IMR-90 (cell line): ENCODE measurements around the gene GRAP. TPM values are rescaled to one million over a fixed set of nuclear protein-coding genes. Genes with fewer than 3 reads are reported as not detected.
A peak's percentile ranks its signal among the peaks of the same experiment; 100 is the strongest.

Experiments
- ATAC-seq: fragments of 200-7000 bp; cut with Tn5 transposase; 2 replicates; pipeline ENCODE4 v1.9.1; 2020; ENCODE audit warnings: low read depth, mild to moderate bottlenecking, moderate library complexity
- BruUV-seq: library from RNA; stranded (reverse); fragments of 400-500 nt; replicated peaks from 2 replicates; lab custom pipeline; 2021; lab: Mats Ljungman, UMichigan
- CTCF ChIA-PET: fragments of 300-600 bp; formaldehyde crosslinking; extraction: SDS; loops from one replicate; lab custom pipeline; 2021; ENCODE audit warnings: antibody characterized with exemption; lab: Yijun Ruan, JAX
- POLR2A ChIA-PET: fragments of 300-600 bp; sonication (Branson Sonifier 250); formaldehyde crosslinking; loops from one replicate; lab custom pipeline; 2022; ENCODE audit warnings: antibody characterized with exemption; ENCODE audit not compliant: unreplicated experiment; lab: Charles Lee
- DNase-seq: peaks from one replicate; pipeline ENCODE4 v3.0.0; 2013
- H2AFZ ChIP-seq: replicated peaks from 2 replicates; pipeline ENCODE3; 2013; ENCODE audit warnings: low read length, mild to moderate bottlenecking; ENCODE audit not compliant: poor library complexity
- H2AK5ac ChIP-seq: 2 replicates; pipeline ENCODE4 v1.6.1; 2013; ENCODE audit warnings: low read depth, low read length, inconsistent platforms
- H2AK9ac ChIP-seq: replicated peaks from 2 replicates; pipeline ENCODE3; 2013; ENCODE audit warnings: mild to moderate bottlenecking, low read depth, low read length, moderate library complexity; ENCODE audit not compliant: poor library complexity
- H2BK120ac ChIP-seq: 2 replicates; pipeline ENCODE4 v1.6.1; 2013; ENCODE audit warnings: low read depth, low read length, inconsistent platforms
- H2BK15ac ChIP-seq: 3 replicates; pipeline ENCODE4 v1.6.1; 2013; ENCODE audit warnings: low read depth, low read length, inconsistent platforms
- H2BK20ac ChIP-seq: 2 replicates; pipeline ENCODE4 v1.6.1; 2013; ENCODE audit warnings: low read depth, mild to moderate bottlenecking, inconsistent platforms, low read length, moderate library complexity
- H2BK5ac ChIP-seq: 2 replicates; pipeline ENCODE4 v1.6.1; 2013; ENCODE audit warnings: mild to moderate bottlenecking, low read depth, low read length, inconsistent platforms; ENCODE audit not compliant: poor library complexity, severe bottlenecking
- H3K14ac ChIP-seq: replicated peaks from 2 replicates; pipeline ENCODE4 v1.6.1; 2013; ENCODE audit warnings: low read depth, low read length, inconsistent platforms
- H3K18ac ChIP-seq: 2 replicates; pipeline ENCODE4 v1.6.1; 2013; ENCODE audit warnings: low read depth, low read length, control low read depth
- H3K23ac ChIP-seq: 2 replicates; pipeline ENCODE4 v1.6.1; 2013; ENCODE audit warnings: low read depth, low read length, inconsistent platforms
- H3K27ac ChIP-seq: 2 replicates; pipeline ENCODE4 v1.5.1; 2013; ENCODE audit warnings: mild to moderate bottlenecking, control low read depth, low read length; ENCODE audit not compliant: insufficient read depth
- H3K27me3 ChIP-seq: 2 replicates; pipeline ENCODE4 v1.6.1; 2013; ENCODE audit warnings: low read length; ENCODE audit not compliant: control insufficient read depth, insufficient read depth
- H3K36me3 ChIP-seq: 2 replicates; pipeline ENCODE4 v1.6.1; 2013; ENCODE audit warnings: low read length, mixed read lengths; ENCODE audit not compliant: control insufficient read depth, insufficient read depth
- H3K4ac ChIP-seq: 2 replicates; pipeline ENCODE4 v1.6.1; 2013; ENCODE audit warnings: low read depth, low read length, inconsistent platforms
- H3K4me1 ChIP-seq: 2 replicates; pipeline ENCODE4 v1.6.1; 2013; ENCODE audit warnings: low read length, mixed read lengths; ENCODE audit not compliant: control insufficient read depth, insufficient read depth
- H3K4me2 ChIP-seq: 2 replicates; pipeline ENCODE4 v1.6.1; 2013; ENCODE audit warnings: low read depth, mild to moderate bottlenecking, control low read depth, low read length, moderate library complexity
- H3K4me3 ChIP-seq: 2 replicates; pipeline ENCODE4 v1.5.1; 2013; ENCODE audit warnings: low read depth, mild to moderate bottlenecking, control low read depth, low read length, moderate library complexity; ENCODE audit not compliant: insufficient read depth
- H3K56ac ChIP-seq: 2 replicates; pipeline ENCODE4 v1.6.1; 2013; ENCODE audit warnings: low read length, inconsistent platforms; ENCODE audit not compliant: insufficient read depth; ENCODE audit errors: extremely low read depth
- H3K79me1 ChIP-seq, 2 experiments: 2 replicates each; pipeline ENCODE4 v1.6.1; 2013; ENCODE audit warnings: low read length in 2 of 2, inconsistent platforms in 1 of 2, low read depth in 1 of 2
- H3K9ac ChIP-seq: 2 replicates; pipeline ENCODE4 v1.6.1; 2013; ENCODE audit warnings: low read depth, low read length, control low read depth
- H3K9me1 ChIP-seq: 2 replicates; pipeline ENCODE4 v1.6.1; 2013; ENCODE audit warnings: low read length, inconsistent platforms; ENCODE audit not compliant: insufficient read depth
- H3K9me3 ChIP-seq: 2 replicates; pipeline ENCODE4 v1.6.1; 2013; ENCODE audit warnings: low read length; ENCODE audit not compliant: control insufficient read depth, insufficient read depth
- H4K20me1 ChIP-seq: 2 replicates; pipeline ENCODE4 v1.6.1; 2013; ENCODE audit warnings: low read length, inconsistent platforms; ENCODE audit not compliant: insufficient read depth
- H4K5ac ChIP-seq: 2 replicates; pipeline ENCODE4 v1.6.1; 2013; ENCODE audit warnings: mild to moderate bottlenecking, low read depth, low read length, control low read depth
- H4K8ac ChIP-seq, 2 experiments: 2 replicates each; pipeline ENCODE4 v1.6.1; 2013; ENCODE audit warnings: low read depth in 2 of 2, low read length in 2 of 2, control low read depth in 1 of 2, inconsistent platforms in 1 of 2
- H4K91ac ChIP-seq: 2 replicates; pipeline ENCODE4 v1.6.1; 2013; ENCODE audit warnings: low read depth, low read length, inconsistent platforms; ENCODE audit not compliant: insufficient read depth
- CEBPB ChIP-seq: IDR thresholded peaks from 2 replicates; pipeline ENCODE4 v1.6.1; 2012; ENCODE audit warnings: low read depth, low read length, improper control_type of control experiment
- ELK1 ChIP-seq: fragments of 150-350 bp; IDR thresholded peaks from 2 replicates; pipeline ENCODE4 v1.6.1; 2016; ENCODE audit warnings: low read depth, mild to moderate bottlenecking, low read length, moderate library complexity, borderline replicate concordance
- MAFK ChIP-seq: IDR thresholded peaks from 2 replicates; pipeline ENCODE4 v1.6.1; 2012; ENCODE audit warnings: low read depth, low read length, improper control_type of control experiment
- WGBS, 2 experiments: methylation state at CpG; one replicate each; pipeline versions ENCODE4 v1.1.5 to v1.1.7; 2013; ENCODE audit warnings: missing lambda C conversion rate in 2 of 2; ENCODE audit not compliant: insufficient read length in 1 of 2; ENCODE audit errors: extremely low coverage in 2 of 2; 5-methylcytosine and 5-hydroxymethylcytosine counted together
- dilution Hi-C: fragments of 300-500 bp; cut with HindIII; formaldehyde crosslinking; loops from one replicate; pipeline ENCODE4 v1.14.3; 2018; ENCODE audit warnings: low sequenced_read_pairs; ENCODE audit not compliant: unreplicated experiment
- in situ Hi-C: fragments of 300-500 bp; cut with MboI; formaldehyde crosslinking; loops from 3 replicates; pipeline ENCODE4 v1.14.3; 2019; ENCODE audit warnings: low sequenced_read_pairs, inconsistent platforms, mixed read lengths
- intact Hi-C: fragments of 100-400 bp; cut with micrococcal nuclease; formaldehyde crosslinking; loops from 2 replicates; pipeline ENCODE4 v1.10.0; 2022
- microRNA-seq, 2 experiments: library from miRNA; stranded (forward) in 1 of 2; unstranded in 1 of 2; fragments of 10-50 nt in 1 of 2; fragments of <30 nt in 1 of 2; gene quantifications in 1 of 2; microRNA quantifications in 1 of 2; one replicate each; pipeline versions ENCODE3 to v1.1.0; 2013 to 2020; ENCODE audit not compliant: insufficient read depth in 1 of 2, insufficient read length in 1 of 2, unreplicated experiment in 1 of 2
- polyA plus RNA-seq, 3 experiments: library from polyadenylated mRNA; depleted of rRNA; stranded (reverse); fragments of >200 nt; gene quantifications; 2 replicates each; pipeline ENCODE4 v1.2.3, GENCODE V29; 2012; ENCODE audit warnings: low replicate concordance in 1 of 3
- small RNA-seq, 5 experiments: library from RNA; depleted of rRNA; stranded (forward); fragments of <200 nt; gene quantifications; one replicate each; pipeline ENCODE3, GENCODE V24; 2012
- total RNA-seq: library from RNA; depleted of rRNA; stranded (reverse); fragments of >200 nt; gene quantifications from 2 replicates; pipeline ENCODE4 v1.2.3, GENCODE V29; 2012; rRNA removed

The GRAP gene
- total and polyA plus RNA-seq, 2 of the 4 experiments (the other 2 are of a cell fraction) = under 0.01 to 0.14 TPM

- no peak for TF ChIP-seq MAFK
Observed at GRCh38 chr17:18974407-18975149, 72.2 kb downstream of the GRAP start (continued).

GRCh38 chr17:18971801-18972200 is 75.0 kb downstream of the GRAP start:
- H2BK5ac ChIP-seq = no peak overlapping the region
- ATAC-seq = no peak
- dilution Hi-C loops (no loop called here), in situ Hi-C loops (no loop called here), intact Hi-C loops (no loop called here)
- CTCF ChIA-PET = no interaction called here
- no peak overlapping the region for H3K9ac ChIP-seq
- H3K23ac ChIP-seq = no peak overlapping the region
- TF ChIP-seq ELK1 = no peak
- TF ChIP-seq CEBPB = no peak
- 100% methylated on average over 3 of the region's 7 CpGs; no CpG with 5 or more reads in 1 of the 2 experiments for WGBS, 2 experiments
- H2BK20ac ChIP-seq = no peak overlapping the region
- no peak overlapping the region for H2AK5ac ChIP-seq
- H3K27ac ChIP-seq = no peak overlapping the region
- no peak for DNase-seq
- H3K4me3 ChIP-seq = no peak overlapping the region
- H3K79me1 ChIP-seq = peaks cover 12 to 24% of the 10 kb centered on the region in 2 experiments
- H3K56ac ChIP-seq = no peak overlapping the region
- no peak overlapping the region for H3K4me2 ChIP-seq
- H4K91ac ChIP-seq = no peak overlapping the region
- H4K8ac ChIP-seq = no peak overlapping the region
- no peak overlapping the region for H3K18ac ChIP-seq
- POLR2A ChIA-PET = no interaction called here
- H2AFZ ChIP-seq = peak overlapping the region; percentile 11
- peaks cover 11% of the 10 kb centered on the region for H3K4me1 ChIP-seq
- peaks cover 9% of the 10 kb centered on the region for H3K9me1 ChIP-seq
- no peaks in the 10 kb centered on the region for H3K9me3 ChIP-seq
- H3K36me3 ChIP-seq = peaks cover 32% of the 10 kb centered on the region
- H3K4ac ChIP-seq = no peak overlapping the region
- H2AK9ac ChIP-seq = no peak overlapping the region
- no TSS peak for BruUV-seq
- no peak overlapping the region for H2BK120ac ChIP-seq
- no peak overlapping the region for H2BK15ac ChIP-seq
- no peak overlapping the region for H4K5ac ChIP-seq
- no peaks in the 10 kb centered on the region for H4K20me1 ChIP-seq
- no peak overlapping the region for H3K14ac ChIP-seq
- H3K27me3 ChIP-seq = no peaks in the 10 kb centered on the region

Small RNAs within 50 kb of the gene (microRNA-seq; reads per million reads assigned to microRNA genes)
- not detected for gene AC090286.3 (ENCODE audit: insufficient read depth, insufficient read length)

Small RNAs within 50 kb of the gene (small RNA-seq; reads per million reads assigned to genes)
- gene AC090286.3 = 0 reads per million in 5 experiments

Other genes with a start within 250 kb of the GRAP start
- gene PRPSAP2, start 188.8 kb downstream of the GRAP start, total RNA-seq = 28.1 and 35.3 TPM in 2 replicates
- 19.1 and 22.9 TPM in 2 replicates for gene PRPSAP2, start 188.8 kb downstream of the GRAP start, polyA plus RNA-seq (2012; rRNA removed)
- not detected in 2 replicates for gene SLC5A10, start 94.8 kb downstream of the GRAP start, total RNA-seq
- not detected in 2 replicates for gene SLC5A10, start 94.8 kb downstream of the GRAP start, polyA plus RNA-seq (2012; rRNA removed)
- gene FAM83G, start 42.2 kb downstream of the GRAP start, total RNA-seq = 9.5 and 10.3 TPM in 2 replicates
- gene FAM83G, start 42.2 kb downstream of the GRAP start, polyA plus RNA-seq (2012; rRNA removed) = 12.6 and 14.1 TPM in 2 replicates
- gene GRAPL, start 80.6 kb upstream of the GRAP start, total RNA-seq = not detected in 2 replicates
- not detected in 2 replicates for gene GRAPL, start 80.6 kb upstream of the GRAP start, polyA plus RNA-seq (2012; rRNA removed)
- 14.9 and 19.4 TPM in 2 replicates for gene EPN2, start 190.4 kb upstream of the GRAP start, total RNA-seq
- gene EPN2, start 190.4 kb upstream of the GRAP start, polyA plus RNA-seq (2012; rRNA removed) = 25.3 and 28.0 TPM in 2 replicates